ENCODE results near the gene MICAL2.

GRCh38 chr11:12232817-12233601 lies 122.6 kb downstream of the MICAL2 start:
- TF ChIP-seq CTCF (IDR thresholded peaks at IDR 0.05) (no peak), ZFX (IDR thresholded peaks at IDR 0.05; ENCODE audit: borderline replicate concordance) (no peak)

Measured in 22Rv1 (cell line).